AG10803 (cell line): ENCODE measurements around the gene IFT122.
"Not testable (repeated sequence)": the region's sequence is repeated elsewhere in the genome, so short reads cannot be mapped to it uniquely, and the experiment has no call there.

Experiments
- DNase-seq: peaks from one replicate; pipeline ENCODE4 v3.0.0; 2010; ENCODE audit warnings: low read depth
- H3K4me3 ChIP-seq: 2 replicates; pipeline ENCODE4 v1.5.1; 2011; ENCODE audit warnings: mild to moderate bottlenecking, low read length, control low read depth
- CTCF ChIP-seq: conservative IDR thresholded peaks from 2 replicates; pipeline ENCODE4 v1.5.1; 2011; ENCODE audit warnings: mild to moderate bottlenecking, low read length, control low read depth, inconsistent platforms

Gene IFT122

GRCh38 chr3:129483870-129484269 is 43.8 kb downstream of the IFT122 start:
- no peak overlapping the region for H3K4me3 ChIP-seq
- DNase-seq = no peak
- TF ChIP-seq CTCF = no peak

- H3K4me3 ChIP-seq, DNase-seq: not testable (repeated sequence)
These were observed 45.1 kb downstream of the IFT122 start for GRCh38 chr3:129485146-129485545.

GRCh38 chr3:129485721-129486663 is 46.0 kb downstream of the IFT122 start:
- peak; percentile 100 for DNase-seq
- no peak for TF ChIP-seq CTCF
- peak overlapping the region; percentile 25 for H3K4me3 ChIP-seq

GRCh38 chr3:129486664-129487035 is 46.6 kb downstream of the IFT122 start:
- TF ChIP-seq CTCF = no peak

GRCh38 chr3:129487183-129487867 is 47.3 kb downstream of the IFT122 start:
- no peak overlapping the region for H3K4me3 ChIP-seq
- peak; percentile 28 for DNase-seq
- TF ChIP-seq CTCF = no peak

More at GRCh38 chr3:129486664-129487035, 46.6 kb downstream of the IFT122 start:
- no peak for DNase-seq
- peak overlapping the region; percentile 10 for H3K4me3 ChIP-seq

GRCh38 chr3:129487868-129488335 is 47.9 kb downstream of the IFT122 start:
- H3K4me3 ChIP-seq, DNase-seq: not testable (repeated sequence)

- not testable (repeated sequence) for H3K4me3 ChIP-seq, DNase-seq
These were observed 49.2 kb downstream of the IFT122 start for GRCh38 chr3:129489258-129489657.

- TF ChIP-seq CTCF = peak; percentile 95
- DNase-seq = peak; percentile 92
- H3K4me3 ChIP-seq = no peak overlapping the region
These were observed 50.2 kb downstream of the IFT122 start for GRCh38 chr3:129490273-129490675.

GRCh38 chr3:129491077-129491476 is 51.1 kb downstream of the IFT122 start:
- not testable (repeated sequence) for H3K4me3 ChIP-seq, DNase-seq
